ENCODE data around the gene RASSF3.

DNA sequence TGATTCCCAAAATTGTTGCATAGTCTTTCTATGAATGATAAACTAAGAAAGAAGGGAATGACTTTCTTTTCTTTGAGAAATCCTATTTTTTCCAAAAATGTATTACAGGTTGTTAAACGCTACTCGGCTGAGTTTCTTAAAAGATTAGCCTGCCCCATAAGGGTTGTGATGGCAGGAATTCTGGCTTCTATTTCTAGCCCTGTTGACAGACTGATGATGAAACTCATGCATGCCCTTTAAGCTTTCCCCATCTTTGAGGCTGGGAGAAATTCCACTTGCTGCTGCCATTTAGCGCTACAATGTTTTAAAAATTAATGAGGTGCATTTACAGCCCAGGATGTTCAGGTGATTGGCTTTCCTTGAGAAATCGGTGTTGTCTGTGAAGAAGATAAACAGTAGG, 33.2 kb upstream of the RASSF3 start:
- TF ChIP-seq EP300 (IDR thresholded peaks at IDR 0.05) (no peak), POLR2A (IDR thresholded peaks at IDR 0.05) (no peak)
- TF ChIP-seq, protein P1, sequence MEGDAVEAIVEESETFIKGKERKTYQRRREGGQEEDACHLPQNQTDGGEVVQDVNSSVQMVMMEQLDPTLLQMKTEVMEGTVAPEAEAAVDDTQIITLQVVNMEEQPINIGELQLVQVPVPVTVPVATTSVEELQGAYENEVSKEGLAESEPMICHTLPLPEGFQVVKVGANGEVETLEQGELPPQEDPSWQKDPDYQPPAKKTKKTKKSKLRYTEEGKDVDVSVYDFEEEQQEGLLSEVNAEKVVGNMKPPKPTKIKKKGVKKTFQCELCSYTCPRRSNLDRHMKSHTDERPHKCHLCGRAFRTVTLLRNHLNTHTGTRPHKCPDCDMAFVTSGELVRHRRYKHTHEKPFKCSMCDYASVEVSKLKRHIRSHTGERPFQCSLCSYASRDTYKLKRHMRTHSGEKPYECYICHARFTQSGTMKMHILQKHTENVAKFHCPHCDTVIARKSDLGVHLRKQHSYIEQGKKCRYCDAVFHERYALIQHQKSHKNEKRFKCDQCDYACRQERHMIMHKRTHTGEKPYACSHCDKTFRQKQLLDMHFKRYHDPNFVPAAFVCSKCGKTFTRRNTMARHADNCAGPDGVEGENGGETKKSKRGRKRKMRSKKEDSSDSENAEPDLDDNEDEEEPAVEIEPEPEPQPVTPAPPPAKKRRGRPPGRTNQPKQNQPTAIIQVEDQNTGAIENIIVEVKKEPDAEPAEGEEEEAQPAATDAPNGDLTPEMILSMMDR (IDR thresholded peaks at IDR 0.05), result no peak

Data from gastroesophageal sphincter (tissue), 3 donors.